DOHH2 (cell line): Measurements from ENCODE around the gene CLCN6.

ENCODE experiments used
- EZH2phosphoT487 ChIP-seq: fragments of 200-600 bp; sonication (generic); IDR thresholded peaks from 2 replicates; pipeline ENCODE4 v1.6.1; 2017; ENCODE audit warnings: borderline replicate concordance, mild to moderate bottlenecking, antibody characterized with exemption, low read length, moderate library complexity, mixed read lengths
- TF ChIP-seq, protein P1 (sequence below): fragments of 200-600 bp; sonication (generic); IDR thresholded peaks from one replicate; pipeline ENCODE4 v1.5.1; 2014; ENCODE audit warnings: antibody characterized with exemption, mild to moderate bottlenecking, low read depth, low read length; ENCODE audit not compliant: poor library complexity, severe bottlenecking

DNA sequence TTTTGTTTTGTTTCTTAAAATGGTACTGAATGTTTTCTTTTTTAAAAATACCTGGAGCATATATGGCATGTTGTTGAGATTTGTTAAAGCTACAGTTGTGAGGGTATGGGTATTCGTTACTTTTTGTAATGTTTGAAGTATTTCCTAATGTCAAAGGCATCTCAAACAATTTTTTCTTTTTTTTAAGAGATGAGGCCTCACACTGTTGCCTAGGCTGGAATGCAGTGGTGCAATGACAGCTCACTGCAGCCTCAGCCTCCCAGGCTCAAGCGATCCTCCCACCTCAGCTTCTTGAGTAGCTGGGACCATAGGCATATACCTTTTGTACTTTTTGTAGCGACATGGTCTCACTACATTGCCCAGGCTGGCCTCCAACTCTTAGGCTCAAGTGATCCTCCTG is 16.1 kb downstream of the CLCN6 start:
- TF ChIP-seq, protein P1, sequence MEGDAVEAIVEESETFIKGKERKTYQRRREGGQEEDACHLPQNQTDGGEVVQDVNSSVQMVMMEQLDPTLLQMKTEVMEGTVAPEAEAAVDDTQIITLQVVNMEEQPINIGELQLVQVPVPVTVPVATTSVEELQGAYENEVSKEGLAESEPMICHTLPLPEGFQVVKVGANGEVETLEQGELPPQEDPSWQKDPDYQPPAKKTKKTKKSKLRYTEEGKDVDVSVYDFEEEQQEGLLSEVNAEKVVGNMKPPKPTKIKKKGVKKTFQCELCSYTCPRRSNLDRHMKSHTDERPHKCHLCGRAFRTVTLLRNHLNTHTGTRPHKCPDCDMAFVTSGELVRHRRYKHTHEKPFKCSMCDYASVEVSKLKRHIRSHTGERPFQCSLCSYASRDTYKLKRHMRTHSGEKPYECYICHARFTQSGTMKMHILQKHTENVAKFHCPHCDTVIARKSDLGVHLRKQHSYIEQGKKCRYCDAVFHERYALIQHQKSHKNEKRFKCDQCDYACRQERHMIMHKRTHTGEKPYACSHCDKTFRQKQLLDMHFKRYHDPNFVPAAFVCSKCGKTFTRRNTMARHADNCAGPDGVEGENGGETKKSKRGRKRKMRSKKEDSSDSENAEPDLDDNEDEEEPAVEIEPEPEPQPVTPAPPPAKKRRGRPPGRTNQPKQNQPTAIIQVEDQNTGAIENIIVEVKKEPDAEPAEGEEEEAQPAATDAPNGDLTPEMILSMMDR = no peak
- TF ChIP-seq EZH2phosphoT487 = no peak
